ENCODE data around the gene MYT1.

DNA sequence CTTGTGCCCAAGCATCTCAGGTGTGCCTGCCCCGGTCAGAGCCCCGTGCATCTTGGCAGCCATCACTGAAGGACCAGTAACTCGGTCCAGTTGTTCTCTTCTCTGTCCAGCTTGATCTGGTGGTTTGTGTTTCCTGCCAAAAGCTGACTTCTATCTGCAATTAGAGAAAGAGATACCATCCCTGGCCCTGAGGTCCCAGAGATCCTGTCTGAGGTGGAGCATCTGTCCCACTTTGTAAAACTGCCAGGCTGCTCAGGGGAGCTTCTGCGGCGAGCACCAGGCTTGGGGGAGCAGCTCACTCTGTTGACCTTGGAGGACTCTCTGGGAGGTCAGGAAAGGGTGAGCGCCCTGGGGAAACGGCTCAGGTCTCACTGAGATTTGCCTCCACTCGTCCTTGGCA lies 35.1 kb downstream of the MYT1 start:
- TF ChIP-seq, protein P1, sequence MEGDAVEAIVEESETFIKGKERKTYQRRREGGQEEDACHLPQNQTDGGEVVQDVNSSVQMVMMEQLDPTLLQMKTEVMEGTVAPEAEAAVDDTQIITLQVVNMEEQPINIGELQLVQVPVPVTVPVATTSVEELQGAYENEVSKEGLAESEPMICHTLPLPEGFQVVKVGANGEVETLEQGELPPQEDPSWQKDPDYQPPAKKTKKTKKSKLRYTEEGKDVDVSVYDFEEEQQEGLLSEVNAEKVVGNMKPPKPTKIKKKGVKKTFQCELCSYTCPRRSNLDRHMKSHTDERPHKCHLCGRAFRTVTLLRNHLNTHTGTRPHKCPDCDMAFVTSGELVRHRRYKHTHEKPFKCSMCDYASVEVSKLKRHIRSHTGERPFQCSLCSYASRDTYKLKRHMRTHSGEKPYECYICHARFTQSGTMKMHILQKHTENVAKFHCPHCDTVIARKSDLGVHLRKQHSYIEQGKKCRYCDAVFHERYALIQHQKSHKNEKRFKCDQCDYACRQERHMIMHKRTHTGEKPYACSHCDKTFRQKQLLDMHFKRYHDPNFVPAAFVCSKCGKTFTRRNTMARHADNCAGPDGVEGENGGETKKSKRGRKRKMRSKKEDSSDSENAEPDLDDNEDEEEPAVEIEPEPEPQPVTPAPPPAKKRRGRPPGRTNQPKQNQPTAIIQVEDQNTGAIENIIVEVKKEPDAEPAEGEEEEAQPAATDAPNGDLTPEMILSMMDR (IDR thresholded peaks at IDR 0.05; ENCODE audit: poor library complexity, severe bottlenecking) = no peak
- TF ChIP-seq EP300 (conservative IDR thresholded peaks at IDR 0.05; ENCODE audit: poor library complexity, severe bottlenecking) = no peak
- no peak for TF ChIP-seq POLR2AphosphoS5 (IDR thresholded peaks at IDR 0.05)
- no peak for TF ChIP-seq EZH2 (IDR thresholded peaks at IDR 0.05; ENCODE audit: borderline replicate concordance, insufficient read depth, low read length, poor library complexity, severe bottlenecking)
- TF ChIP-seq, protein P2, sequence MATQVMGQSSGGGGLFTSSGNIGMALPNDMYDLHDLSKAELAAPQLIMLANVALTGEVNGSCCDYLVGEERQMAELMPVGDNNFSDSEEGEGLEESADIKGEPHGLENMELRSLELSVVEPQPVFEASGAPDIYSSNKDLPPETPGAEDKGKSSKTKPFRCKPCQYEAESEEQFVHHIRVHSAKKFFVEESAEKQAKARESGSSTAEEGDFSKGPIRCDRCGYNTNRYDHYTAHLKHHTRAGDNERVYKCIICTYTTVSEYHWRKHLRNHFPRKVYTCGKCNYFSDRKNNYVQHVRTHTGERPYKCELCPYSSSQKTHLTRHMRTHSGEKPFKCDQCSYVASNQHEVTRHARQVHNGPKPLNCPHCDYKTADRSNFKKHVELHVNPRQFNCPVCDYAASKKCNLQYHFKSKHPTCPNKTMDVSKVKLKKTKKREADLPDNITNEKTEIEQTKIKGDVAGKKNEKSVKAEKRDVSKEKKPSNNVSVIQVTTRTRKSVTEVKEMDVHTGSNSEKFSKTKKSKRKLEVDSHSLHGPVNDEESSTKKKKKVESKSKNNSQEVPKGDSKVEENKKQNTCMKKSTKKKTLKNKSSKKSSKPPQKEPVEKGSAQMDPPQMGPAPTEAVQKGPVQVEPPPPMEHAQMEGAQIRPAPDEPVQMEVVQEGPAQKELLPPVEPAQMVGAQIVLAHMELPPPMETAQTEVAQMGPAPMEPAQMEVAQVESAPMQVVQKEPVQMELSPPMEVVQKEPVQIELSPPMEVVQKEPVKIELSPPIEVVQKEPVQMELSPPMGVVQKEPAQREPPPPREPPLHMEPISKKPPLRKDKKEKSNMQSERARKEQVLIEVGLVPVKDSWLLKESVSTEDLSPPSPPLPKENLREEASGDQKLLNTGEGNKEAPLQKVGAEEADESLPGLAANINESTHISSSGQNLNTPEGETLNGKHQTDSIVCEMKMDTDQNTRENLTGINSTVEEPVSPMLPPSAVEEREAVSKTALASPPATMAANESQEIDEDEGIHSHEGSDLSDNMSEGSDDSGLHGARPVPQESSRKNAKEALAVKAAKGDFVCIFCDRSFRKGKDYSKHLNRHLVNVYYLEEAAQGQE (IDR thresholded peaks at IDR 0.05; ENCODE audit: borderline replicate concordance) = no peak

Data from neural cell (in vitro differentiated cells).